ENCODE measurements around the gene RHOBTB1.
"Not testable (repeated sequence)": the region's sequence is repeated elsewhere in the genome, so short reads cannot be mapped to it uniquely, and the experiment has no call there.

DNA sequence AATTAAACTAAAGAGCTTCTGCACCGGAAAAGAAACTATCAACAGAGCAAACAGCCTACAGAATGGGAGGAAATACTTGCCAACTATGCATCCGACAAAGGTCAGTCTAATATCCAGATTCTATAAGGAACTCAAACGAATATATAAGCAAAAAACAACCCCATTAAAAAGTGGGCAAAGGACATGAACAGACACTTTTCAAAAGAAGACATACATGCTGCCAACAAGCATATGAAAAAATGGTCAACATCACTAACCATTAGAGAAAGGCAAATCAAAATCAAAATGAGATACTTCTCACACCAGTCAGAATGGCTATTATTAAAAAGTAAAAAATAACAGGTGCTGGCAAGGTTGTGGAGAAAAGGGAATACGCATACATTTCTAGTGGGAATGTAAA, 111.8 kb downstream of the RHOBTB1 start:
- not testable (repeated sequence) for TF ChIP-seq POLR2A (IDR thresholded peaks at IDR 0.05)
- TF ChIP-seq, protein P1, sequence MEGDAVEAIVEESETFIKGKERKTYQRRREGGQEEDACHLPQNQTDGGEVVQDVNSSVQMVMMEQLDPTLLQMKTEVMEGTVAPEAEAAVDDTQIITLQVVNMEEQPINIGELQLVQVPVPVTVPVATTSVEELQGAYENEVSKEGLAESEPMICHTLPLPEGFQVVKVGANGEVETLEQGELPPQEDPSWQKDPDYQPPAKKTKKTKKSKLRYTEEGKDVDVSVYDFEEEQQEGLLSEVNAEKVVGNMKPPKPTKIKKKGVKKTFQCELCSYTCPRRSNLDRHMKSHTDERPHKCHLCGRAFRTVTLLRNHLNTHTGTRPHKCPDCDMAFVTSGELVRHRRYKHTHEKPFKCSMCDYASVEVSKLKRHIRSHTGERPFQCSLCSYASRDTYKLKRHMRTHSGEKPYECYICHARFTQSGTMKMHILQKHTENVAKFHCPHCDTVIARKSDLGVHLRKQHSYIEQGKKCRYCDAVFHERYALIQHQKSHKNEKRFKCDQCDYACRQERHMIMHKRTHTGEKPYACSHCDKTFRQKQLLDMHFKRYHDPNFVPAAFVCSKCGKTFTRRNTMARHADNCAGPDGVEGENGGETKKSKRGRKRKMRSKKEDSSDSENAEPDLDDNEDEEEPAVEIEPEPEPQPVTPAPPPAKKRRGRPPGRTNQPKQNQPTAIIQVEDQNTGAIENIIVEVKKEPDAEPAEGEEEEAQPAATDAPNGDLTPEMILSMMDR (IDR thresholded peaks at IDR 0.05 in 4 of 5, conservative IDR thresholded peaks at IDR 0.05 in 1 of 5), result not testable (repeated sequence)
